ENCODE results near the gene SPATA33.
"Not testable (repeated sequence)": the region's sequence is repeated elsewhere in the genome, so short reads cannot be mapped to it uniquely, and the experiment has no call there.

SPATA33 gene

GRCh38 chr16:89658221-89658879 lies 714 bp downstream of the SPATA33 start:
- no peak for TF ChIP-seq CTCF (conservative IDR thresholded peaks at IDR 0.05)

DNA sequence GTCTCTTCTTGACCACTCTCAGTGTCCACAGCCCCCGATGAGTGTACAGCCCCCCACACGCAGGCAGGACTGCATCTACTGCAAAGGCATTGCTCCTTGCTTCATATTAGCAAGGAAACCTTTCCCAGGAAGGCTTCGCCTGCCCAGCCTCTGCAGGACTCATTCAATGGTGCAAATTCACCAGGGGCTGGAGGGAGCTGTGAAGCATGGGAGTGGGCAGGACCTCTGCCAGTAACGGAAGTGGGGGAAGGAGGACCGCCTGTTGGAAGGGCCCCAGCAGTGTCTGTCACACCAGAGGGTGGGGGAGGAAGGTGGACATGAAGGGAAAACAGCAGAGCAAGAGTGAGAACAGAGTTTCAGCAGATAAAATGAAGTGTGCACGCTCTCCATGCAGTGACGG lies 2.5 kb downstream of the SPATA33 start:
- no peak for TF ChIP-seq CTCF (conservative IDR thresholded peaks at IDR 0.05)
- H3K27ac ChIP-seq = no peak overlapping the region

More at GRCh38 chr16:89658221-89658879, 714 bp downstream of the SPATA33 start:
- peak overlapping the region; percentile 43; the same call in 1 of the 2 replicates for H3K27ac ChIP-seq

GRCh38 chr16:89661215-89661614 lies 3.6 kb downstream of the SPATA33 start:
- TF ChIP-seq CTCF (conservative IDR thresholded peaks at IDR 0.05) = no peak

GRCh38 chr16:89664238-89664637 lies 6.6 kb downstream of the SPATA33 start:
- H3K27ac ChIP-seq = not testable (repeated sequence)

More at GRCh38 chr16:89661215-89661614, 3.6 kb downstream of the SPATA33 start:
- H3K27ac ChIP-seq = no peak overlapping the region

DNA sequence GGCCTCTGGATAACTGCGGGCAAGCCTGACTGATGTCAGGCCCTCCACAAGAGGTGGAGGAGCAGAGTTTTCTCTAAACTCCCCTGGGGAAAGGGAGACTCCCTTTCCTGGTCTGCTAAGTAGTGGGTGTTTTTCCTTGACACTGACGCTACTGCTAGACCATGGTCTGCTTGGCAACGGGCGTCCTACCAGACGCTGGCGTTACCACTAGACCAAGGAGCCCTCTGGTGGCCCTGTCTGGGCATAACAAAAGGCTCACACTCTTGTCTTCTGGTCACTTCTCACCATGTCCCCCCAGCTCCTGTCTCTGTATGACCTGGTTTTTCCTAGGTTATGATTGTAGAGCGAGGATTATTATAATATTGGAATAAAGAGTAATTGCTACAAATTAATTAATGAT lies 9.4 kb downstream of the SPATA33 start:
- H3K27ac ChIP-seq = not testable (repeated sequence)

DNA sequence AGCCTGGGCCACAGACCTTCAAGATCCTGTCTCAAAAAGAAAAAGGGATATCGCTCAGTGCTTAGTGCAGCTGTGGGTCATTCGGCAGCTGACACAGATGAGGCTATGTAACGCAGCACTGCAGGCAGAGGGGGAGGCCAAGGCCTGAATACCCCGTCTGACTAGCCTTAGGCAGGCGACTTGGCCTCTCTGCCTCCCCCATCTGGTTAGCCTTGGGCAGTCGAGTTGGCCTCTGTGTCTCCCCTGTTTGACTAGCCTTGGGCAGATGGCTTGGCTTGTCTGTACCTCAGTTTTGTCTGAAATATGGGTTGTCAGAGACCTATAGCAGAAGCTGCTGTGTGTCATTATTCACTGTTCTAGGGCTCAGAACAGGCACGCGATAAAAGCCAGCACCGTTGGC lies 10.0 kb downstream of the SPATA33 start:
- TF ChIP-seq CTCF (conservative IDR thresholded peaks at IDR 0.05) = no peak
- H3K27ac ChIP-seq = no peak overlapping the region

- no peak overlapping the region for H3K27ac ChIP-seq
- no peak for TF ChIP-seq CTCF (conservative IDR thresholded peaks at IDR 0.05)
Measured at GRCh38 chr16:89668790-89669158, 11.1 kb downstream of the SPATA33 start.

GRCh38 chr16:89669755-89670154 lies 12.1 kb downstream of the SPATA33 start:
- no peak overlapping the region for H3K27ac ChIP-seq
- TF ChIP-seq CTCF (conservative IDR thresholded peaks at IDR 0.05) = no peak

Data from VCaP (cell line).